Heart right ventricle (tissue), 16 donors: ENCODE results near the gene PCDHGB1. TPM values are rescaled to one million over a fixed set of nuclear protein-coding genes. Genes with fewer than 3 reads are reported as not detected.
A peak's percentile ranks its signal among the peaks of the same experiment; 100 is the strongest.

Experiments
- ATAC-seq, 8 donors: fragments of 200-7000 bp; cut with Tn5 transposase; one replicate each; pipeline ENCODE4 v1.9.1; 2020; ENCODE audit warnings: mild to moderate bottlenecking in 8 of 8, moderate library complexity in 8 of 8, moderate number of reproducible peaks in 1 of 8
- DNase-seq, 2 donors: peaks; one replicate each; pipeline ENCODE4 v3.0.0-alpha.2; 2020
- H3K27ac ChIP-seq, 10 donors: fragments of 200-600 bp; sonication (generic) in 2 of 10; one replicate each; pipeline versions ENCODE4 v1.5.0 to v1.8.0; 2020 to 2022; ENCODE audit warnings: mild to moderate bottlenecking in 3 of 10
- H3K27me3 ChIP-seq, 7 donors: fragments of 200-600 bp; one replicate each; pipeline ENCODE4 v1.8.0; 2021 to 2022; ENCODE audit warnings: mild to moderate bottlenecking in 2 of 7
- H3K36me3 ChIP-seq, 9 donors: fragments of 200-600 bp; sonication (generic) in 1 of 9; one replicate each; pipeline versions ENCODE4 v1.5.0 to v1.8.0; 2020 to 2022; ENCODE audit warnings: mild to moderate bottlenecking in 2 of 9
- H3K4me1 ChIP-seq, 9 donors: fragments of 200-600 bp; sonication (generic) in 1 of 9; one replicate each; pipeline versions ENCODE4 v1.5.0 to v1.8.0; 2020 to 2022; ENCODE audit warnings: mild to moderate bottlenecking in 4 of 9
- H3K4me3 ChIP-seq, 10 donors: fragments of 200-600 bp; sonication (generic) in 2 of 10; one replicate each; pipeline versions ENCODE4 v1.5.0 to v1.8.0; 2020 to 2022; ENCODE audit warnings: mild to moderate bottlenecking in 7 of 10, moderate library complexity in 2 of 10
- H3K9me3 ChIP-seq, 11 donors: fragments of 200-600 bp in 10 of 11; sonication (generic) in 2 of 11; one replicate each; pipeline versions ENCODE4 v1.5.0 to v1.8.0; 2013 to 2022; ENCODE audit warnings: mild to moderate bottlenecking in 2 of 11, control low read depth in 1 of 11, moderate library complexity in 1 of 11
- CTCF ChIP-seq, 9 donors: fragments of 200-600 bp; sonication (generic) in 2 of 9; IDR thresholded peaks; one replicate each; pipeline versions ENCODE4 v1.5.0 to v1.8.0; 2021 to 2022; ENCODE audit warnings: antibody characterized with exemption in 9 of 9, mild to moderate bottlenecking in 5 of 9, moderate library complexity in 1 of 9
- WGBS, 2 donors: extraction: QIAGEN DNeasy Blood & Tissue Kit; methylation state at CpG; one replicate each; pipeline ENCODE4 v1.1.7; 2013; ENCODE audit warnings: inconsistent platforms in 1 of 2; 5-methylcytosine and 5-hydroxymethylcytosine counted together
- intact Hi-C, 10 donors: fragments of 100-400 bp; cut with DNase I; formaldehyde crosslinking; loops; one replicate each; pipeline versions ENCODE4 v1.11.1 to v1.14.2; 2022
- polyA plus RNA-seq, 2 donors: library from polyadenylated mRNA; stranded (reverse); fragments of 200-250 nt; gene quantifications; one replicate each; pipeline ENCODE4 v1.2.3, GENCODE V29; 2013
- total RNA-seq, 10 donors: library from RNA; stranded (reverse); fragmentation: NEBNext Ultra II Directional in 3 of 10; extraction: Animal tissue kit (Norgen Biotek cat#: 25700) in 3 of 10; gene quantifications; one replicate each; pipeline versions ENCODE4 v1.2.1 to v1.2.4, GENCODE V29; 2021 to 2023
- donor health status: Arrhythmogenic right ventricular cardiomyopathy.
- donor health status: ischemic (EF 13 %, LVEDD 7.1; RV severe dilation, severe dysfunction).
- donor health status: healthy with polysubstance abuse.
- donor health status: DM: no; HTN: yes; CAD: no.
- donor health status: DM: no; HTN: no; CAD: no.
- donor health status: ischemic (EF 25% LVEDD 6.9; RV normal size, moderate dysfunction).
- donor health status: ischemic (EF 25% LVEDD 5.7; RV mildly dilated, moderate dysfunction).
- donor health status: healthy.
- donor health status: DM: yes; HTN: yes; CAD: no.
- donor health status: Ischemic cardiomyopathy.
- donor health status: ischemic (EF 35%, LVEDD 5.7; RV mildly dilated, moderate dysfunction).
- donor health status: nonischemic (EF 11% LVEDD 7.7; RV severe dilation, severe dysfunction).
- donor health status: DM: yes; HTN: yes; CAD: no.
- donor health status: PGD.
- donor health status: ischemic (EF 29% LVEDD 5.4; RV normal size, mild dysfunction).
- donor health status: nonischemic (EF 23%, LVEDD 6.1; RV moderate dilation, normal function).

PCDHGB1 gene
- total and polyA plus RNA-seq, 12 donors: 0.19 to 13.2 (median 8.6) TPM

DNA sequence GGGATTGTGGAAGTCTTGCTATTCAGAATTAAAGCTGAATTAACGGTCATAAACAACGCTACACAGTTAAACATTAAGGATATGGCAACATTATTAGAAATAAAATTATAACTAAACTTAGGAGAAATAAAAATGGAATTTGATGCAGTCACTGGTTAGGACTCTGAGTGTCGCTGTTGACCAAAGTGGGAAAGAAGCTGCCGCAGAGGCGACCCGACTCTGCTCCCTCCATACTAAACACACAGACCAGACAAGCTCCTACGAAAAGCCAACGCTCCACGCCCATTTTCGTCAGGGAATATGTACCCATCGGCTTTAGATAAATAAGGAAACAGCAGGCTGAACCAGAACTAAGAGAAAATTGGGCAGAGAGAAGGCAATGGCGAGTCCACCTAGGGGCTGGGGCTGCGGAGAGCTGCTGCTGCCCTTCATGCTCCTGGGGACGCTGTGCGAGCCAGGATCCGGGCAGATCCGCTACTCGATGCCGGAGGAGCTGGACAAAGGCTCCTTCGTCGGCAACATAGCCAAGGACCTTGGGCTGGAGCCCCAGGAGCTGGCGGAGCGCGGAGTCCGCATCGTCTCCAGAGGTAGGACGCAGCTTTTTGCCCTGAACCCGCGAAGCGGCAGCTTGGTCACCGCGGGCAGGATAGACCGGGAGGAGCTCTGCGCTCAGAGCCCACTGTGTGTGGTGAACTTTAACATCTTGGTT is 14.2 kb downstream of the PCDHGB1 start, which contains the start of gene PCDHGA5:
TSS of gene PCDHGA5 (plus strand) at position 211 of the 709 bp plus-strand sequence. CDS start at position 380, 169 bp downstream.
- ATAC-seq (peak in 3 of 8 donors; percentile 61 to 71 (median 69)), DNase-seq (no peak)
- Histone ChIP-seq H3K36me3 (peaks cover 0 to 30% (median 0%) of the 10 kb centered on the region in 9 donors), H3K27me3 (peaks cover 0 to 84% (median 0%) of the 10 kb centered on the region in 7 donors), H3K4me3 (peak within 1 kb of the TSS in 8 of 10 donors; percentile 2 to 34 (median 22)), H3K27ac (no peak within 1 kb of the TSS), H3K9me3 (peaks cover 0 to 99% (median 48%) of the 10 kb centered on the region in 11 donors), H3K4me1 (peaks cover 0 to 23% (median 3%) of the 10 kb centered on the region in 9 donors)
- 27 to 28% methylated on average over 34 of the region's 34 CpGs for WGBS, 2 donors
- TF ChIP-seq CTCF (IDR thresholded peaks at IDR 0.05): peak in 7 of 9 donors; percentile 5 to 32 (median 18)
- intact Hi-C loops: no loop called here

DNA sequence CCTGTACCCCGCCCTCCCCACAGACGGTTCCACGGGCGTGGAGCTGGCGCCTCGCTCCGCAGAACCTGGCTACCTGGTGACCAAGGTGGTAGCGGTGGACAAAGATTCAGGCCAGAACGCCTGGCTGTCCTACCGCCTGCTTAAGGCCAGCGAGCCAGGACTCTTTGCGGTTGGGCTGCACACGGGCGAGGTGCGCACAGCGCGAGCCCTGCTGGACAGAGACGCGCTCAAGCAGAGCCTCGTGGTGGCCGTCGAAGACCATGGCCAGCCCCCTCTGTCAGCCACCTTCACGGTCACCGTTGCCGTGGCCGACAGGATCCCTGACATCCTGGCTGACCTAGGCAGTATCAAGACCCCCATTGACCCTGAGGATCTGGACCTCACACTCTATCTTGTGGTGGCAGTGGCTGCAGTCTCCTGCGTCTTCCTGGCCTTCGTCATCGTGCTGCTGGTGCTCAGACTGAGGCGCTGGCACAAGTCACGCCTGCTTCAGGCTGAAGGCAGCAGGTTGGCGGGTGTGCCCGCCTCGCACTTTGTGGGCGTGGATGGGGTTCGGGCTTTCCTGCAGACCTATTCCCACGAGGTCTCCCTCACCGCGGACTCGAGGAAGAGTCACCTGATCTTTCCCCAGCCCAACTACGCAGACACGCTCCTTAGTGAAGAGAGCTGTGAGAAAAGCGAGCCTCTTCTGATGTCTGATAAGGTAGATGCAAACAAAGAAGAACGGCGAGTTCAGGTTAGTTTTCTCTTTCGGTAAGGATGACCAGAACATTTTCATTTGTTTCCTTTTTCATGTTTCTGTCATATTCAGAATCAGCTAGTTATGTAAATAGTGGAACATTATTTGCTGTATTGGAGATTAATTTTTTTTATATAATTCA is 16.4 kb downstream of the PCDHGB1 start:
- Histone ChIP-seq H3K4me3 (no peak overlapping the region), H3K27me3 (peaks cover 0 to 85% (median 0%) of the 10 kb centered on the region in 7 donors), H3K9me3 (peaks cover 0 to 99% (median 50%) of the 10 kb centered on the region in 11 donors), H3K36me3 (peaks cover 0 to 40% (median 0%) of the 10 kb centered on the region in 9 donors), H3K4me1 (peaks cover 0 to 22% (median 5%) of the 10 kb centered on the region in 9 donors), H3K27ac (no peak overlapping the region)
- intact Hi-C loops: loop anchor here in 1 of 10 donors (2.0 kb wide), 1 partner anchor 55 kb away; the partner anchor contains the start of gene PCDHGA11
- ATAC-seq (no peak), DNase-seq (no peak)
- 40 to 45% methylated on average over 46 of the region's 46 CpGs for WGBS, 2 donors
- no peak for TF ChIP-seq CTCF (IDR thresholded peaks at IDR 0.05)

GRCh38 chr5:141369994-141370848 is 20.3 kb downstream of the PCDHGB1 start, which contains the start of gene PCDHGB3:
Gene PCDHGB3, plus strand, starts transcription at chr5:141370242. Its CDS starts 153 bp downstream, at chr5:141370395.
- no peak for DNase-seq
- Histone ChIP-seq H3K4me1 (peaks cover 0 to 39% (median 0%) of the 10 kb centered on the region in 9 donors), H3K27me3 (peaks cover 0 to 81% (median 0%) of the 10 kb centered on the region in 7 donors), H3K9me3 (peaks cover 0 to 100% (median 55%) of the 10 kb centered on the region in 11 donors), H3K4me3 (peak within 1 kb of the TSS in 7 of 10 donors; percentile 6 to 43 (median 37)), H3K36me3 (peaks cover 0 to 36% (median 0%) of the 10 kb centered on the region in 9 donors), H3K27ac (peak within 1 kb of the TSS in 4 of 10 donors; percentile 21 to 57 (median 44))
- ATAC-seq: peak; percentile 80 to 94 (median 88)
- intact Hi-C loops: loop anchor here in 1 of 10 donors (2.0 kb wide), 1 partner anchor 27 kb away; the partner anchor contains the start of gene PCDHGA3
- WGBS, 2 donors: 19 to 24% methylated on average over 32 of the region's 32 CpGs
- TF ChIP-seq CTCF (IDR thresholded peaks at IDR 0.05): peak in 7 of 9 donors; percentile 31 to 62 (median 43)
